Ecto neural progenitor cell (in vitro differentiated cells): ENCODE data around the gene KCNH5.

ENCODE experiments used
- DNase-seq: peaks from one replicate; pipeline ENCODE4 v3.0.0-alpha.2; 2018; ENCODE audit warnings: low spot score

Gene KCNH5

GRCh38 chr14:62739647-62740046, 305.6 kb downstream of the KCNH5 start:
- no peak for DNase-seq

DNA sequence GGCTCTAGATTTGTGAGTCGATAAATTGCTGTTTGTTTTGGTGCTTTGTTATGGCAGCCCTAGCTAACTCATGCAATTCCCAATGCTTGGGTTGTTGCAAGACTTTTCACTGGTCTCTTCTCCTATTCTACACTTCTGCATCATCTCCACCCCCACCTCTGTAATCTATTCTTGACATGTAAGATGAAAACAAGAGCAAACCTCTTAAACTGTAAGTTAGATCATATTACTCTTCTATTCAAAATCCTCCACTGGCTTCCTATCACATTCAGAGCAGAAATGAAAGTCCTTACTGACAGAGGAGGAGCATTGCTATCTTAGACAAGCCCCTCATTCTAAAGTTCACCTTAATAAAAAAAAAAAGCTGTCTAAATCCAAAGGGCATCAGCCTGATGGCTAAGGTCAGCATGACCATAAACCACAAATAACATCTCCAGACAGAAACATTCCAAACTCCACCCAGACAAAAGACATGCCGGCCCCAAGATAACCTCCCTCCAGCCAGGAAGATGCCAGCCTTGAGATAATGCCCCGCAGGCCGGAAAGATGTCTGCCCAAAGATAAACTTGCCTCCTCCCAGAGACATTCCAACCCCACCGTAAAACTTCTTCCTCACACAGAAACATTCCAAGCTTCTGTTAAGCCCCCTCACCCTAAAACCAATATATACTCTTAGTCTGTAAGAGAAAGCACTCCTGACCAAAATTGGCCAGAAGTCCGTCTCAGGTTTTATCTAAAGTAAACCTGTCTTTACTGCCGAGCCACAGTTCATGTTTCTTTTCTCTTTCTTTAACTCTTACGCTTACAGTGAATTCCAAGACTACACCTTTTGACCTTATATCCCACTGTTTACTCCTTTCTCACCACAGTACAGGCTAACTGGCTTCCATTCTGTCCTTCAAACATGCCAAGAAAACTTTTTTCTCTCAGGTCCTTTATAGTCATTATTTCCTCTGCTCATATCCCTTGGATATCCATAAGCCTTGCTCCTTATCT, 308.9 kb downstream of the KCNH5 start:
- no peak for DNase-seq

- no peak for DNase-seq
These were observed 310.4 kb downstream of the KCNH5 start for GRCh38 chr14:62734831-62735230.

DNA sequence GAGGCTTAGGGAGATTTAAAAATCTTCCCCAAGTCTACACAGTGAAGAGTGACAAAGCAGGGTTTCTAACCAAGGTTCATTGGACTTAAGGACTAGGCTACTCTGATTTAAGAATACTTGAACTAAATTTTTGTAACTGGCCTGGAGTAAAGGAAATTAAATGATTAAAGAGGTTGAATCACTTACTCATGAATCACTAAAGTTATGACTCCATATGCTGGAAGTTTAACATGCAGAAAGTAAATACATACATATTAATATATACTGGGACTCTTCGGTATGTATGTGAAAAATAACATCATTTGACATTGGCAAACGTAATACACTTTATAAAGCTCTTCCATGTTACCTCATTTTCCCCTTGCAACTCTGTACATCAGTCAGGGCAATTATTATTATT, 322.9 kb downstream of the KCNH5 start:
- DNase-seq: no peak

GRCh38 chr14:62718629-62719028, 326.6 kb downstream of the KCNH5 start:
- no peak for DNase-seq

GRCh38 chr14:62711351-62712023, 333.8 kb downstream of the KCNH5 start:
- no peak for DNase-seq

DNA sequence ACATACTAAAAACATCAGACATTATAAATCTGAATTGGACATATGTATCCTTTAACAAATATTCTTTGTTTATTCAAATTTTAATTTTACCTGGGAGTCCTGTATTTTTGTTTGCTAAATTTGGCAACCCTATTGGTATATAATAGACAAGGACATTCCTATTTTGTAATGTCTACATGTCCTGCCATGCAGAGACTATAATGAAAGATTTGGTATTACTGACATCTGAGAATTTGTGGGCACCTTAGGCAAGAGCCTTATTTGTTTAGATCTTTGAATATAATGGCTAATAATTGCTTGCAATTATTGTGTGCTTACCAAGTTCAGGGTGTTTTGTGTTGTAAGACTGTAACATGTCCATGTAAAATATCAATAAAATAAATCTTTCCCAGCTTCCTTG, 334.4 kb downstream of the KCNH5 start:
- no peak for DNase-seq

DNA sequence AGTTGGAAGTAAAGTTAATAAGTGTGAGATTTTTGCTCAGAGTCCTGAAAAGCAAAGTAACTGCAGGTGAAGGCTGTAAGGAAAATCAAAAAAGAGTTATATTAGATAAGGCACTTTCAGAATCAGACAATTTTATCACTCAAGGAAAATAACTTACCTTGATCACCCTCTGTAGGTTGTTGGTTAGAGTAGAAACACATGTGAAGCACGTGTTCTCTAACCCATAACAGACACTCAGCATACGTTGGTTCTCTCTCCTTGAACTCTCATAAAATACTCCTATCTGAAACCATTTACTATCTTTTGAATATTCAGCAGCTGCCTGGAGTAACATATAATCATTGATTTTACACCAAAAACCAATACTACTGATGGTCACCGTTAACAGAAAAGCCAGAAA, 335.5 kb downstream of the KCNH5 start:
- DNase-seq: no peak

DNA sequence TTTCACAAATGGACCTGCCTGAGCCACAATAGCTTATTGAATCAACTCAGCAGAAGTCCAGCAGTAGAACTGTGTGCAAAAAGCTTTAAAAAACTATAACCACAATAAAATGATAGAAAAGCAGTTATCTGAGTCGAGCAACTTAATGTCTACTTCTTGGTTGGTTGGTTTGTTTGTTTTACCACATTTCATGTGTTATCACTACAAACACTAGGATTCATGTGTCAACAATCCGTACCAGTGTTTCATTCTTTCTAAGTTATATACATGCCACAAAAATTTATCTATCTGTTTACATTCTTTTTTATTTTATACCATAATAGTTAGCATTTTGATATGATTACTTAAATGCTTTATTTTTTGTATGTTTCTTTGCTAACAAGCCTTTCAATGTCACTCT, 339.0 kb downstream of the KCNH5 start:
- no peak for DNase-seq

DNA sequence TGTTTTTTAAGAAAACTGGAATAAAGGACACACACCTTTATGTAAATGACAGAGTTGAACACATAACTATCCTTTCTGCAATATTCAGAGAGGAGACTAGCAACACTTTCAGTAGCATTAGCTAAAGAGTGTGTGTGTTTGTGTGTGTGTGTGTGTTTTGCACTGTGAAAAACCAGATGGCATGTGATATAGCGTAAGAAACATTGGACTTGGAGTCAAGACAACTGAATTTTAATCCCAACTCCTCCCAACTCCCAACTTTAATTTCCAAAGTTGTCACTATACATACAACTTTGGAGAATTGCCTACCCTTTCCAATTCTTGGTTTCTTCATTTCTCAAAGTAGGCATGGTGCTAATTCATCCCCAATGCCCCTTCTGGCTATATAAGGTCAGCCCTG, 347.8 kb downstream of the KCNH5 start:
- no peak for DNase-seq

DNA sequence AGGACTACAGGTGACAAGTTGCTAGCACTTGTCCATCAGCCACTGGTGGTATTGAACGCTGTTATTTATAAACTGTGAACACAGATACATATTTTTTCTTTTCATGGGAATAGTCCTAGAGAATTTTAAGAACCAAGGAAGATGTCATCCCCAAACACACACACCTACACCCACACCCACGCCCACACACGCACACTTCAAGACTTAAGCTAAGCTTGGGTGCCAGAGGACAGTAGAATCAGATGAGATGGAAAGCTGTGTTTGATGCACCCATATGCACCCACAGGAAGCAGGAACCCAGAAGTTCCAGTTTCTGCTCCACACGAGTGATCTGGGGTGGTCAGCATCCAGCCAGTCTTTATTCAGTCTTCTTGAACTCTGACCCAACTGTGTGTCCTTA, 348.3 kb downstream of the KCNH5 start:
- no peak for DNase-seq

GRCh38 chr14:62696331-62696924, 348.8 kb downstream of the KCNH5 start:
- DNase-seq: peak; percentile 54

DNA sequence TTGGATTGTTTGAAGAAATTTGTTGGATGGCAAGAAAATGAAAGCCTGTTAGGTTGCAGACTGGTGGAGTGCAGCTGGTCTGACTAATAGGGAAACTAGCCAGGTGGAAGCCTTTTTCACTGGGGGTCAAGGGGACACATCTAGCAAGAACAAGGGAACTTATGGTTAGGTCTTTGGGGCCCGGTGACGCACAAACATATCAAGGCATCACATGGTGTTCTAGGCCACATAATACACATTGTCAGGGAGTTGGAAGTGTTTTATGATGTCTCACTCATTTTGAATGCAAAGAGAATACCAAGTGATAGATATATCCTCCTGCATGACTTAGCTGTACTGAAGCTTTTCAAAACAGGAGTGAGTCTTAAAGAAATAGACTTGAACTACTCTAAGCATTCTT, 351.2 kb downstream of the KCNH5 start:
- no peak for DNase-seq

DNA sequence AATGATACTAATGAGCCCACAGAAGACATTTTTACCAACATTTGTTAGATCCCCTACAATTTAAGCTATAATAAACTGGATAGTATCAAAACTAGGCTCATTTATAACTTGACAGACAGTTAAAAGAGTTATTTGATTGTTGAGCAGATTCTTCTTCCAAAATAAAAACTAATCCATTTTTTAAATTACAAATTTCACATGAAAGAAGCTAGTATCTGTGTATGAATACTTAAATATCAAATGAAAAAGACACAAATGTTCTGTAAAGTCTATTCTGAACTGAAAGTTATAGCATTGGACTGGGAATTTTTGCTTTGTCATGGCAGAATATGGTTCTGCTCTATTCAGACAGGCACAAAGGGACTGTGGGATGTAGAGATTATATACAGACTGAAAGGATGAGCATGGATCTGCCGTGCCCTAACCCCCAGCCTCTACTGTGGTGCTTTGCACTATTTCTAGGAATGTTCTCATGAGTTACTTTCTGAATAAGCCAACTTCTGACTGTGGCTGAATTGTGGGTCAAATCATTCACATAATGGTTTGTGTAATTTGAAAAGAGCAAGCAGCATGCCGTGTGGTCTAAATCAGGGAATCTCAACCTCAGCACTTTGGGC, 352.7 kb downstream of the KCNH5 start:
- no peak for DNase-seq

- DNase-seq: no peak
These were observed 353.4 kb downstream of the KCNH5 start for GRCh38 chr14:62691647-62692489.

GRCh38 chr14:62689733-62690132, 355.5 kb downstream of the KCNH5 start:
- no peak for DNase-seq

GRCh38 chr14:62687818-62688217, 357.4 kb downstream of the KCNH5 start:
- DNase-seq: no peak

GRCh38 chr14:62684376-62684775, 360.9 kb downstream of the KCNH5 start:
- no peak for DNase-seq

GRCh38 chr14:62682208-62682607, 363.1 kb downstream of the KCNH5 start:
- no peak for DNase-seq

GRCh38 chr14:62674563-62675237, 370.6 kb downstream of the KCNH5 start:
- DNase-seq: no peak
